Fibroblast of lung (primary cell): ENCODE data around the gene TARS1.

Experiments
- CTCF ChIP-seq, 2 donors: IDR thresholded peaks in 1 of 2; conservative IDR thresholded peaks in 1 of 2; 1 replicate in 1 of 2; 2 replicates in 1 of 2; pipeline ENCODE4 v1.5.1; 2011 to 2012; ENCODE audit warnings: low read length in 2 of 2, control low read depth in 1 of 2, inconsistent platforms in 1 of 2, low read depth in 1 of 2, mild to moderate bottlenecking in 1 of 2
- EZH2 ChIP-seq: IDR thresholded peaks from 2 replicates; pipeline ENCODE4 v1.5.1; 2012; ENCODE audit warnings: low read length, control low read depth, mild to moderate bottlenecking; ENCODE audit errors: missing control alignments

GRCh38 chr5:33490071-33490665 is 49.4 kb downstream of the TARS1 start:
- TF ChIP-seq CTCF (conservative IDR thresholded peaks at IDR 0.05 in 1 of 2, IDR thresholded peaks at IDR 0.05 in 1 of 2; ENCODE audit: low read depth in 1 of 2, low read length in 2 of 2): no peak
- TF ChIP-seq EZH2: no peak
